ENCODE data around the gene ATOSB.
"Not testable (repeated sequence)": the region's sequence is repeated elsewhere in the genome, so short reads cannot be mapped to it uniquely, and the experiment has no call there.

Gene ATOSB

GRCh38 chr9:35161713-35162604, 46.3 kb upstream of the ATOSB start, which contains the start of gene UNC13B:
Gene UNC13B, plus strand, starts transcription at chr9:35162009. Its CDS starts 275 bp downstream, at chr9:35162284.
- H3K36me3 ChIP-seq (ENCODE audit: insufficient read depth) = no peaks in the 10 kb centered on the region
- H3K4me1 ChIP-seq (ENCODE audit: low read depth, poor library complexity, severe bottlenecking) = peaks cover 55% of the 10 kb centered on the region
- H3K27me3 ChIP-seq (ENCODE audit: insufficient read depth, low read depth) = no peaks in the 10 kb centered on the region
- no peaks in the 10 kb centered on the region; the same call in 1 of the 2 replicates for H3K79me2 ChIP-seq (ENCODE audit: insufficient read depth, low read depth)
- peak within 1 kb of the TSS; percentile 46 for H3K27ac ChIP-seq
- no peak within 1 kb of the TSS for H3K4me3 ChIP-seq (IDR thresholded peaks at IDR 0.05; ENCODE audit: insufficient read depth, low read depth, low read length)
- H4K20me1 ChIP-seq (ENCODE audit: insufficient read depth) = no peaks in the 10 kb centered on the region
- H3K4me2 ChIP-seq = peak within 1 kb of the TSS; percentile 67
- H3K9ac ChIP-seq = peak within 1 kb of the TSS; percentile 38; the same call in 1 of the 2 replicates
- H2AFZ ChIP-seq (ENCODE audit: low read depth) = peak within 1 kb of the TSS; percentile 94
- no peak for TF ChIP-seq CTCF (conservative IDR thresholded peaks at IDR 0.05; ENCODE audit: low read depth, low read length)

DNA sequence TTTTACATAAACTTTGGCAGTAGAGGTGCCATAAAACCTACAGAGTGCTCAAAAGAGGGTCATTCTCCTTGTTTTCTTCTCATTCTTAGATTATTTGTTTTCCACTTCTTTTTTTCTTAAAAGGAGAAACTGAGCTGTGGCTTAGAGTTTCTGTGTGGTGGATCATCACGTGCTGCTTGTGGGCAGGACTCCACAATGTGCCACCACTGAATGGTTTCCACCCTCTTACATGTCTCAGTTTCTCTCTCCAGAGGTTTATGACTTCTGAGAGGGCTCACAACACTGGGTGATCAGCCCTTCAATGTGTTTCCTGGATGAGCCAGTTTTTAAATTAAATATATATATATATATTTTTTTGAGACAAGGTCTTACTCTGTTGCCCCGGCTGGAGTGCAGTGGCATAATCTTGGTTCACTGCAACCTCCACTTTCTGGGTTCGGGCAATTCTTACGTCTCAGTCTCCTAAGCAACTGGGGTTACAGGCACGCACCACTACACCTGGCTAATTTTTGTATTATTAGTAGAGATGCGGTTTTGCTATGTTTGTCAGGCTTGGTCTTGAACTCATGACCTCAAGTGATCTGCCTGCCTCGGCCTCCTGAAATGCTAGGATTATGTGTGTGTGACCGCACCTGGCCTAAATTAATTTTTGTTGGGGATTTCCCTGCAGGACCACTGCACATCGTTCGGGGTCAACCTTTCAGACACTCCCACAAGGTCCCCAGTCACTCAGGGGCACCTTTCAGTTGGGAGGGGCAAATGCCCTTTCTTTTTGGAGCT, 43.0 kb upstream of the ATOSB start:
- H3K4me1 ChIP-seq (ENCODE audit: low read depth, poor library complexity, severe bottlenecking) = peaks cover 59% of the 10 kb centered on the region
- no peaks in the 10 kb centered on the region; the same call in 1 of the 2 replicates for H3K79me2 ChIP-seq (ENCODE audit: insufficient read depth, low read depth)
- no peaks in the 10 kb centered on the region for H4K20me1 ChIP-seq (ENCODE audit: insufficient read depth)
- H2AFZ ChIP-seq (ENCODE audit: low read depth) = no peak overlapping the region
- no peak for TF ChIP-seq CTCF (conservative IDR thresholded peaks at IDR 0.05; ENCODE audit: low read depth, low read length)
- no peak overlapping the region for H3K4me3 ChIP-seq (IDR thresholded peaks at IDR 0.05; ENCODE audit: insufficient read depth, low read depth, low read length)
- H3K27ac ChIP-seq = peak overlapping the region; percentile 74
- H3K36me3 ChIP-seq (ENCODE audit: insufficient read depth) = no peaks in the 10 kb centered on the region
- H3K4me2 ChIP-seq = peak overlapping the region; percentile 66
- H3K9ac ChIP-seq = peak overlapping the region; percentile 5; the same call in 1 of the 2 replicates
- no peaks in the 10 kb centered on the region for H3K27me3 ChIP-seq (ENCODE audit: insufficient read depth, low read depth)

- not testable (repeated sequence) for H3K79me2 ChIP-seq (ENCODE audit: insufficient read depth, low read depth); H3K36me3 ChIP-seq (ENCODE audit: insufficient read depth); H3K27me3 ChIP-seq (ENCODE audit: insufficient read depth, low read depth); H2AFZ ChIP-seq (ENCODE audit: low read depth); H3K4me3 ChIP-seq (IDR thresholded peaks at IDR 0.05; ENCODE audit: insufficient read depth, low read depth, low read length); H4K20me1 ChIP-seq (ENCODE audit: insufficient read depth)
- Histone ChIP-seq H3K4me2 (peak overlapping the region; percentile 66), H3K4me1 (ENCODE audit: low read depth, poor library complexity, severe bottlenecking) (peaks cover 51% of the 10 kb centered on the region), H3K9ac (peak overlapping the region; percentile 5; the same call in 1 of the 2 replicates), H3K27ac (peak overlapping the region; percentile 74)
Observed at GRCh38 chr9:35157836-35158235, 42.2 kb upstream of the ATOSB start.

GRCh38 chr9:35156781-35157180, 41.1 kb upstream of the ATOSB start:
- no peak for TF ChIP-seq CTCF (conservative IDR thresholded peaks at IDR 0.05; ENCODE audit: low read depth, low read length)
- no peak overlapping the region; the same call in 1 of the 2 replicates for H3K27ac ChIP-seq
- H3K4me1 ChIP-seq (ENCODE audit: low read depth, poor library complexity, severe bottlenecking) = peaks cover 46% of the 10 kb centered on the region
- H3K4me2 ChIP-seq = no peak overlapping the region; the same call in 1 of the 2 replicates
- no peaks in the 10 kb centered on the region for H3K79me2 ChIP-seq (ENCODE audit: insufficient read depth, low read depth)
- H2AFZ ChIP-seq (ENCODE audit: low read depth) = no peak overlapping the region
- no peaks in the 10 kb centered on the region for H4K20me1 ChIP-seq (ENCODE audit: insufficient read depth)
- no peak overlapping the region for H3K4me3 ChIP-seq (IDR thresholded peaks at IDR 0.05; ENCODE audit: insufficient read depth, low read depth, low read length)
- no peak overlapping the region for H3K9ac ChIP-seq
- no peaks in the 10 kb centered on the region for H3K27me3 ChIP-seq (ENCODE audit: insufficient read depth, low read depth)
- no peaks in the 10 kb centered on the region for H3K36me3 ChIP-seq (ENCODE audit: insufficient read depth)
